ENCODE results near the gene DHODH. TPM values are rescaled to one million over a fixed set of nuclear protein-coding genes. Genes with fewer than 3 reads are reported as not detected.

DHODH gene
- total and polyA plus RNA-seq, 2 donors (not counting 1 experiment from before 2014, with no cell fraction given): 7.4 to 11.3 TPM

- no peaks in the 10 kb centered on the region for H3K27me3 ChIP-seq (replicated peaks in 1 of 4; ENCODE audit: control extremely low read depth in 1 of 4, control insufficient read depth in 3 of 4, insufficient read depth in 4 of 4, low read length in 3 of 4)
- no peaks in the 10 kb centered on the region for H3K79me2 ChIP-seq (ENCODE audit: control insufficient read depth, insufficient read depth, low read length)
- TF ChIP-seq EZH2 (IDR thresholded peaks at IDR 0.05; ENCODE audit: borderline replicate concordance, insufficient read depth, low read depth, low read length, poor library complexity, severe bottlenecking): no peak
- TF ChIP-seq, protein P1, sequence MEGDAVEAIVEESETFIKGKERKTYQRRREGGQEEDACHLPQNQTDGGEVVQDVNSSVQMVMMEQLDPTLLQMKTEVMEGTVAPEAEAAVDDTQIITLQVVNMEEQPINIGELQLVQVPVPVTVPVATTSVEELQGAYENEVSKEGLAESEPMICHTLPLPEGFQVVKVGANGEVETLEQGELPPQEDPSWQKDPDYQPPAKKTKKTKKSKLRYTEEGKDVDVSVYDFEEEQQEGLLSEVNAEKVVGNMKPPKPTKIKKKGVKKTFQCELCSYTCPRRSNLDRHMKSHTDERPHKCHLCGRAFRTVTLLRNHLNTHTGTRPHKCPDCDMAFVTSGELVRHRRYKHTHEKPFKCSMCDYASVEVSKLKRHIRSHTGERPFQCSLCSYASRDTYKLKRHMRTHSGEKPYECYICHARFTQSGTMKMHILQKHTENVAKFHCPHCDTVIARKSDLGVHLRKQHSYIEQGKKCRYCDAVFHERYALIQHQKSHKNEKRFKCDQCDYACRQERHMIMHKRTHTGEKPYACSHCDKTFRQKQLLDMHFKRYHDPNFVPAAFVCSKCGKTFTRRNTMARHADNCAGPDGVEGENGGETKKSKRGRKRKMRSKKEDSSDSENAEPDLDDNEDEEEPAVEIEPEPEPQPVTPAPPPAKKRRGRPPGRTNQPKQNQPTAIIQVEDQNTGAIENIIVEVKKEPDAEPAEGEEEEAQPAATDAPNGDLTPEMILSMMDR (IDR thresholded peaks at IDR 0.05): no peak
- CTCF ChIA-PET: no interaction called here
- Mint-ChIP-seq H3K27me3 (no peaks in the 10 kb centered on the region), H3K9me3 (ENCODE audit: insufficient read depth) (no peaks in the 10 kb centered on the region), H3K4me1 (no peaks in the 10 kb centered on the region), H3K27ac (no peak overlapping the region), H3K4me3 (no peak overlapping the region)
- intact Hi-C loops (cut with micrococcal nuclease): no loop called here
- no peak overlapping the region for H3K4me2 ChIP-seq (replicated peaks; ENCODE audit: low read depth, low read length, poor library complexity, severe bottlenecking)
- H2AFZ ChIP-seq (ENCODE audit: insufficient read depth, low read depth, low read length, poor library complexity, severe bottlenecking): no peak overlapping the region
- no peak overlapping the region for H3K4me3 ChIP-seq (ENCODE audit: control extremely low read depth in 1 of 5, extremely low read depth in 1 of 5, insufficient read depth in 1 of 5, low read depth in 2 of 5, low read length in 4 of 5)
- peaks cover 0 to 2% (median 0%) of the 10 kb centered on the region in 3 donors for H3K9me3 ChIP-seq (ENCODE audit: control extremely low read depth in 1 of 3, control insufficient read depth in 2 of 3, insufficient read depth in 1 of 3, low read length in 2 of 3)
- no peaks in the 10 kb centered on the region for H4K20me1 ChIP-seq (ENCODE audit: control insufficient read depth, insufficient read depth, low read length, poor library complexity, severe bottlenecking)
- peaks cover 4 to 15% of the 10 kb centered on the region in 2 experiments for H3K36me3 ChIP-seq (replicated peaks in 1 of 2; ENCODE audit: control extremely low read depth in 1 of 2, control insufficient read depth in 1 of 2, extremely low read depth in 1 of 2, insufficient read depth in 2 of 2, low read length in 1 of 2)
- no peak overlapping the region for H3K27ac ChIP-seq (ENCODE audit: low read length in 2 of 2)
- ATAC-seq (ENCODE audit: low read depth): no peak
- no peak for DNase-seq
- H3K9ac ChIP-seq (ENCODE audit: low read length): no peak overlapping the region
- no peaks in the 10 kb centered on the region for H3K4me1 ChIP-seq (ENCODE audit: control insufficient read depth in 2 of 2, insufficient read depth in 2 of 2, low read length in 2 of 2)
- POLR2A ChIA-PET: no interaction called here
- 100% methylated on average over 1 of the region's 6 CpGs for WGBS (ENCODE audit: insufficient coverage)
Measured at GRCh38 chr16:72027669-72028378, 19.3 kb downstream of the DHODH start.

GRCh38 chr16:72029567-72030271, 21.2 kb downstream of the DHODH start:
- no peak overlapping the region for H3K4me3 Mint-ChIP-seq
- 89% methylated on average over 6 of the region's 7 CpGs for WGBS (ENCODE audit: insufficient coverage)
- ATAC-seq (ENCODE audit: low read depth) (no peak), DNase-seq (no peak)
- Histone ChIP-seq H3K79me2 (ENCODE audit: control insufficient read depth, insufficient read depth, low read length) (no peaks in the 10 kb centered on the region), H3K4me2 (replicated peaks; ENCODE audit: low read depth, low read length, poor library complexity, severe bottlenecking) (no peak overlapping the region), H3K36me3 (replicated peaks in 1 of 2; ENCODE audit: control extremely low read depth in 1 of 2, control insufficient read depth in 1 of 2, extremely low read depth in 1 of 2, insufficient read depth in 2 of 2, low read length in 1 of 2) (peaks cover 0 to 6% of the 10 kb centered on the region in 2 experiments), H3K9me3 (ENCODE audit: control extremely low read depth in 1 of 3, control insufficient read depth in 2 of 3, insufficient read depth in 1 of 3, low read length in 2 of 3) (peaks cover 0 to 2% (median 0%) of the 10 kb centered on the region in 3 donors), H3K4me3 (ENCODE audit: control extremely low read depth in 1 of 5, extremely low read depth in 1 of 5, insufficient read depth in 1 of 5, low read depth in 2 of 5, low read length in 4 of 5) (no peak overlapping the region), H4K20me1 (ENCODE audit: control insufficient read depth, insufficient read depth, low read length, poor library complexity, severe bottlenecking) (no peaks in the 10 kb centered on the region), H3K4me1 (ENCODE audit: control insufficient read depth in 2 of 2, insufficient read depth in 2 of 2, low read length in 2 of 2) (no peaks in the 10 kb centered on the region), H2AFZ (ENCODE audit: insufficient read depth, low read depth, low read length, poor library complexity, severe bottlenecking) (no peak overlapping the region), H3K27me3 (replicated peaks in 1 of 4; ENCODE audit: control extremely low read depth in 1 of 4, control insufficient read depth in 3 of 4, insufficient read depth in 4 of 4, low read length in 3 of 4) (no peaks in the 10 kb centered on the region), H3K27ac (ENCODE audit: low read length in 2 of 2) (no peak overlapping the region), H3K9ac (ENCODE audit: low read length) (no peak overlapping the region)
- no peak for TF ChIP-seq EZH2 (IDR thresholded peaks at IDR 0.05; ENCODE audit: borderline replicate concordance, insufficient read depth, low read depth, low read length, poor library complexity, severe bottlenecking)
- TF ChIP-seq, protein P1 (IDR thresholded peaks at IDR 0.05): no peak
- H3K9me3 Mint-ChIP-seq (ENCODE audit: insufficient read depth): no peaks in the 10 kb centered on the region
- POLR2A ChIA-PET: no interaction called here
- no peaks in the 10 kb centered on the region for H3K27me3 Mint-ChIP-seq
- intact Hi-C loops (cut with micrococcal nuclease): no loop called here
- CTCF ChIA-PET: no interaction called here
- H3K4me1 Mint-ChIP-seq: no peaks in the 10 kb centered on the region
- no peak overlapping the region for H3K27ac Mint-ChIP-seq

Measured in B cell (primary cell).